Measurements from ENCODE around the gene DDX47. TPM values are rescaled to one million over a fixed set of nuclear protein-coding genes. Genes with fewer than 3 reads are reported as not detected.

The DDX47 gene
- total RNA-seq, 1 experiment from 2014 or later: 121 TPM

DNA sequence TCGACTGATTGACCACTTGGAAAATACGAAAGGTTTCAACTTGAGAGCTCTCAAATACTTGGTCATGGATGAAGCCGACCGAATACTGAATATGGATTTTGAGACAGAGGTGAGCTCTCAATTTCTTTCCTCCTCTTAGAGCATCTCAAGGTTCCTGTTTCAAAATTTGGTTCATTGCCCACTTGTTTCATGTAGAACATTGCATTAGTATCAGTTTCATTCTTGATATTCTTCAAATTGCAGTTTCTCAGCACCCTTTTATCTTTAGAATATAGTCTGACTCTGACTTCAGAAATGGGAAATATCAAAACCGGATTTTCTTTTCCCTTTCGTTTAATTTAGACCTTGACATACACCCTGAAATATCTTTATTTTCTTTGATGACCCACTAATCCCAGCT, 8.8 kb downstream of the DDX47 start:
- Histone ChIP-seq H3K9me3 (no peaks in the 10 kb centered on the region), H3K4me3 (ENCODE audit: low read depth, low read length) (no peak overlapping the region), H3K4me1 (peaks cover 70% of the 10 kb centered on the region), H3K36me3 (ENCODE audit: control insufficient read depth, insufficient read depth, low read length) (peaks cover 5% of the 10 kb centered on the region), H3K27me3 (replicated peaks; ENCODE audit: control insufficient read depth, insufficient read depth, low read length) (no peaks in the 10 kb centered on the region)
- intact Hi-C loops (cut with micrococcal nuclease; ENCODE audit: unreplicated experiment): no loop called here
- no peak overlapping the region for H3K4me3 Mint-ChIP-seq (ENCODE audit: unreplicated experiment)
- peaks cover 44% of the 10 kb centered on the region for H3K4me1 Mint-ChIP-seq (ENCODE audit: low read depth, unreplicated experiment)
- CTCF ChIA-PET: no interaction called here
- H3K27ac Mint-ChIP-seq (ENCODE audit: unreplicated experiment): no peak overlapping the region
- peaks cover 69% of the 10 kb centered on the region for H3K36me3 Mint-ChIP-seq (ENCODE audit: insufficient read depth, unreplicated experiment)
- H3K27me3 Mint-ChIP-seq (ENCODE audit: insufficient read depth, unreplicated experiment): no peaks in the 10 kb centered on the region
- no peaks in the 10 kb centered on the region for H3K9me3 Mint-ChIP-seq (ENCODE audit: unreplicated experiment)
- DNase-seq: no peak
- no peak for TF ChIP-seq CTCF (IDR thresholded peaks at IDR 0.05; ENCODE audit: insufficient read depth in 1 of 2, low read depth in 1 of 2, low read length in 1 of 2, severe bottlenecking in 1 of 2, unreplicated experiment in 1 of 2)
- no TSS peak for BruUV-seq (replicated peaks)
- POLR2A ChIA-PET: no interaction called here

- Mint-ChIP-seq H3K27me3 (ENCODE audit: insufficient read depth, unreplicated experiment) (no peaks in the 10 kb centered on the region), H3K27ac (ENCODE audit: unreplicated experiment) (peak overlapping the region; percentile 47), H3K4me3 (ENCODE audit: unreplicated experiment) (no peak overlapping the region), H3K9me3 (ENCODE audit: unreplicated experiment) (no peaks in the 10 kb centered on the region), H3K4me1 (ENCODE audit: low read depth, unreplicated experiment) (peaks cover 44% of the 10 kb centered on the region), H3K36me3 (ENCODE audit: insufficient read depth, unreplicated experiment) (peaks cover 78% of the 10 kb centered on the region)
- peaks cover 9% of the 10 kb centered on the region for H3K36me3 ChIP-seq (ENCODE audit: control insufficient read depth, insufficient read depth, low read length)
- no peak overlapping the region for H3K4me3 ChIP-seq (ENCODE audit: low read depth, low read length)
- CTCF ChIA-PET: no interaction called here
- DNase-seq: no peak
- POLR2A ChIA-PET: no interaction called here
- H3K4me1 ChIP-seq: peaks cover 70% of the 10 kb centered on the region
- H3K9me3 ChIP-seq: no peaks in the 10 kb centered on the region
- no peaks in the 10 kb centered on the region for H3K27me3 ChIP-seq (replicated peaks; ENCODE audit: control insufficient read depth, insufficient read depth, low read length)
- TF ChIP-seq CTCF (IDR thresholded peaks at IDR 0.05; ENCODE audit: insufficient read depth in 1 of 2, low read depth in 1 of 2, low read length in 1 of 2, severe bottlenecking in 1 of 2, unreplicated experiment in 1 of 2): no peak
- no TSS peak for BruUV-seq (replicated peaks)
- intact Hi-C loops (cut with micrococcal nuclease; ENCODE audit: unreplicated experiment): loop anchor here (1.0 kb wide), 1 partner anchor 49 kb away; no protein-coding TSS in a partner anchor
Measured at GRCh38 chr12:12822886-12823285, 9.7 kb downstream of the DDX47 start.

- peaks cover 9% of the 10 kb centered on the region for H3K36me3 ChIP-seq (ENCODE audit: control insufficient read depth, insufficient read depth, low read length)
- DNase-seq: peak in 1 of 2 experiments; percentile 45
- BruUV-seq (replicated peaks): no TSS peak
- CTCF ChIA-PET: interaction anchor here (0.5 kb wide), 1 partner anchor 69 kb away, joined by 4 read pairs; no protein-coding TSS in a partner anchor
- no peaks in the 10 kb centered on the region for H3K27me3 Mint-ChIP-seq (ENCODE audit: insufficient read depth, unreplicated experiment)
- H3K4me3 Mint-ChIP-seq (ENCODE audit: unreplicated experiment): no peak overlapping the region
- no peak for TF ChIP-seq CTCF (IDR thresholded peaks at IDR 0.05; ENCODE audit: insufficient read depth in 1 of 2, low read depth in 1 of 2, low read length in 1 of 2, severe bottlenecking in 1 of 2, unreplicated experiment in 1 of 2)
- H3K27me3 ChIP-seq (replicated peaks; ENCODE audit: control insufficient read depth, insufficient read depth, low read length): no peaks in the 10 kb centered on the region
- intact Hi-C loops (cut with micrococcal nuclease; ENCODE audit: unreplicated experiment): loop anchor here (1.0 kb wide), 1 partner anchor 49 kb away; no protein-coding TSS in a partner anchor
- no peaks in the 10 kb centered on the region for H3K9me3 Mint-ChIP-seq (ENCODE audit: unreplicated experiment)
- POLR2A ChIA-PET: no interaction called here
- H3K9me3 ChIP-seq: no peaks in the 10 kb centered on the region
- H3K4me1 ChIP-seq: peaks cover 69% of the 10 kb centered on the region
- peaks cover 44% of the 10 kb centered on the region for H3K4me1 Mint-ChIP-seq (ENCODE audit: low read depth, unreplicated experiment)
- peaks cover 82% of the 10 kb centered on the region for H3K36me3 Mint-ChIP-seq (ENCODE audit: insufficient read depth, unreplicated experiment)
- H3K27ac Mint-ChIP-seq (ENCODE audit: unreplicated experiment): peak overlapping the region; percentile 47
- no peak overlapping the region for H3K4me3 ChIP-seq (ENCODE audit: low read depth, low read length)
Measured at GRCh38 chr12:12823300-12823699, 10.2 kb downstream of the DDX47 start.

Measured in Caco-2 (cell line).